Fibroblast of the conjunctiva (primary cell): ENCODE results near the gene TCERG1.

ENCODE experiments used
- DNase-seq: peaks from one replicate; pipeline ENCODE4 v3.0.0-alpha.2; 2010; ENCODE audit warnings: low read depth

TCERG1 gene

DNA sequence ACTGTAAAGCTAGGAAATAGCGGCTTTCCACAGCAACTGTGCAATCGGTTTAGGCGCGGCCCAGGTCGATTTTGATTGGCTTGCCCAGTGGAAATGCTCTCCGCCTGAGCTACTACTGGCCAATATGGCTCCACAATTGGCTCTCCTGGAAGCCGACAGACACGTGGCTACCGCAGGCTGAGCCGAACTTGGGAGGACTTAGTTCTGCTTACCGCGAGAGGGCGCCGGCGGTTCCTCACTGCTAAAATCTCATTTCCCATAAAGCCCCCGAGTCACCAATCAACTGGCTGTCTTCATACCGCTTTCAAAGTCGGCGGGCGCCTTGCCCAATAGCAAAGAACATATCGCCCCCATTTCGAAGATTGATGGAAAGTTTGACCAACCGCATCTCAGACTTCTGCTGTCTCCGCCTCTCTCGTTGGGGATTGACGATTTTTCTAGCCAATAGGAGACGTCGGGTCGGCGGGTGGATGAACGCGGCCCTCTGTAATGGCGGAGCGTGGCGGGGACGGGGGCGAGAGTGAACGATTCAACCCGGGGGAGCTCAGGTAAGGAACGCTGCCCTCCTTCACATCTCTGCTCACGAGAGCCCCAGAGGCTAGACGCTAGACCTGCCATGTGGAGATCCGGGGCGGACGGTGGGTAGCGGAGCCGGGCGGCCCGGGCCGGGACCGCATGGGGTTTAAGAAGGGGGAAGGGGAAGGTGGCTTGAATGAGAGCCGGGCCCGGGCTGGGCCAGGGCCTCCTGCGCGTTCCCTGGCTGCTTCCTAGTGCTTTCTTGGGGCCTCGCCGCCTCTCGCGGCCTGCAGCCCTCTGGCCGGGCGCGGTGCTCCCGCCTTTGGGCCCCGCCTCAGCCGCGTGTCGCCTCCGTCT, at the start of gene TCERG1:
Gene TCERG1 (plus strand): TSS at position 473 of the 873 bp plus-strand sequence. CDS start 17 bp downstream, at position 490.
- DNase-seq = peak; percentile 100

DNA sequence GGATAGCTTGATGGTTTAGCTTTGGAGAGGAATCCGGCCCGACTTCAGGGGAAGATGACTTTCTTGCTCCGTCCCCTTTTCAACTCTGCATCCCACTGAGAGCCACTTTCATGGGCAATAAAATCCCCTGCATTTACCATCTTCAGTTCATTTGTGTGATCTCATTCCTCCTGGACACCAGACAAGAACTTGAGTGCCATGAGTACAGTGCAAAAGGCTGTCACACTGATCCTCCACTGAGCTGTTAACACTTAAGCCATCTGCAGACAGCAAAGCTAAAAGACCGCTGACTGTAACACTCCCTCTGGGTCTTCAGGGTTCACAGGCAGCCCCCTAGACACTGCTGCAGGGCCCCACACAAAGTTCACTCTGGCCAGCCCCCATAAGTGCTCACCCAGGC, 48.3 kb upstream of the TCERG1 start:
- no peak for DNase-seq

DNA sequence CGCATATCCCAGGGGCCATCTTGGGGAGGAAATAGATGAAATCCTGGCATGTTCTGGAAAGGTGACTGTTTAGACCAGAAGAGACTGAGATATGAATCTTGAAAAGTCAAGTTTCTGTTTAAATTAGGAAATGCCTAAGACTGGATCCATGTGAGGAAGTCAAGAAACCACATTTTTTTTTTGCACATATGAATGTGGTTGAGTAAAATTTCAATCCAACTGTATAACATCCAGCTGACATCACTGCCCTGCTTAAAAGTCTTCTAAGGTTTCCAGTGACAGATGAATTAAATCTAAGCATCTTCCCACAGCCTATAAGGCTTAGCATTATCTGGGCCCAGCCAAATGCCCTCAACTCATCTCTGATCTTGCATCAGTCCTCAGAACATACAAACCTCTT, 47.7 kb upstream of the TCERG1 start:
- no peak for DNase-seq

DNA sequence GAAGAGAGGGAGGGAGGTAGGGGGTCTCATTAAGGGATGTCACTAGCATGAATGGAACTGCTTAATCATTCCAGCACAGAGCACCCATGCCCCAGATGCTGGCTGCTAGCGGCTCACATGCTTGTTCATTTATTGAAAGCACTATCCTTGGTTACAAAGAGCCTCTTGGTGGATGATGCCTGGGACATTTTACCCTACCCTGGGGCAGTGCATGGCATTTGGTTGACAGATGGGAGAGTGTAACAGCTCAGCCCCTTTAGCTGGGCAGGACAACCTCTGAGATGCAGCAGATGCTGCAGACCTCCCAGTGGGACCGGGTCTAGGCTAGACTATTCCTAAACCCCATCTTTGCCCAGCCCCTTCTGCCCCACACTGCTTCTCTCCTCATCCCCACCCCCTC, 46.9 kb upstream of the TCERG1 start:
- DNase-seq = no peak

DNA sequence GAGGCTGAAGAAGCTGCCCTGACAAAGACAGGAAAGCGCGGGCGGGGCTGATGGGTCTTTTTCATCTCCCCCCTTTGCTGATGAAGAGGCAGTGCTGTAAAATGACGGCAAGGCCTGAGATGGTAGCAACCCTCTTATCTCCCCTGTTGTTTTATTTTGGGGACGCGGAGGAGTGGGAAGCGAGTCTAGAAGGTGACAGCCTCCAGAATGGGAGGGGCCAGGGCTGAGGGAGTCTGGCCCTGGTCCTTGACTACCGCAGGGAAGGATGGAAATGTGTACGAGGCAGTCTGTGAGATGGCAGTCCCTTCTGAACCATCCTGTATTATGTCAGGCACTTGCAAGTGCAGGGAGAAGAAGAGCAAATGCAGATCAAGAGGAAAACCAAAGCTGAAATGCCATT, 46.1 kb upstream of the TCERG1 start:
- no peak for DNase-seq

DNA sequence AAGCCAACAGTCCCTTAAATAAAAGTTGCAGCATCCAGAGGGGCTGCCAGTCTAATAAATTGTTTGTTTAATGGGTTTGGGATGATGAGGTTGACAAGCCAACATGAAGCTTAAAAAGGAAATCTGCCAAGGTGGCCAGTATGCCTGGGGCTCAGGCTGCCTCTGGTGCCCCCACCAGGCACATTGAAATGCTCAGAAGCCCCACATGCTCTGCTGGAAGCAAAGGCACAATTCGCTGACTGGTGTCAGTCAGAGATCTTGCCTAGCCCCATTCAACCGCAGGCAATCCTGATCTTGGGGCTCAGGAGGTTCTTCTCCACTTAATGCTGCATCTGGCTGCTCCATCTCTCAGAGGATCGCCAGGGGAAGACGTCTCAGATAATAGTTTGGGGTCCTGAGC, 44.2 kb upstream of the TCERG1 start:
- no peak for DNase-seq

DNA sequence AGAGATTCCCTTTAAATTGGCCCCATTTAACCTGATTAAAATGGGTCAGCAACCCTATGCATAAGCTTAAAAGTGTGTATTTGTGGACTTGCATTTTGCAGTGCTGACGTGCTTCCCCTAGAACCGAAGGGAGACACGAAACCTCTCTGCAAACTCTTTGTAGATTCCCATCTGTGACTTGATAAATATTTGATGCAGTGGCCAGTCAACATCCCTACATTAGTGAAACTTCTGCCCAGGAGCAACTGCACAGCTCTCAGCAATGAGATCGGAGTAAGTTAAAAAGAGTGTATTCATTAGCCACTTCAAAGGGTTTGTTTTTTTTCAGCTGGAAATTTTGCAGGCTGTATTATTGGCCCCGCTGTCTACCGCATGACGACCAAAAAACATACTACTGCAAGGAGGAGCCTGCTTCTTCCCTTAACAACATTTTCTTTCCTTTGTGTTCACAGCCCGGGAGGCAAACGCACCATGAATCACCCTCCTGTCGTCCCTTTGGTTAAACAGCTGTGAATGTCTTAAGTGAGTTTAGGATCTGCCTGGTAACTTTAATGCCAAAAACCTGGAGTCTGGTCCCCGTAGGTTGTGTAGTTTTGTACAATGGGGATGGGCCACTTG, 38.0 kb upstream of the TCERG1 start:
- DNase-seq = no peak

DNA sequence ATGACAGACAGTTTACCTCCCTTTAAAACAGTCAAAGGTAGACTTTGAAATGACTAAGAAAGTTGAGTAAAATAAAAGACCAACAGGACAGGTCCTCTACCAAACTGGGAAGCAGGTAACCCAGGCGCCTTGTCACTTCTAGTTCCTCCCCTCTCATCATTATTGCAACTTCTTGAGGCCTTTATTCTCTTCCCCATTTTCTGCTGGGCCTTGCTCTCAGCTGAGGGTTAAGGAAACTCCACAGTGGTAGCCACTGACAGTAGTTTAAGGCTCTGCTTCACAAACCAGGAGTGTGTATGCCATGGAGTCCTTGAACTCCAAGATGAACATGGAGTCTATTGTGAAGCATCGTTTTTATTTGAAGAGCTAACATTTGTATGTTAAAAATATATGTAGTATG, 36.9 kb upstream of the TCERG1 start:
- DNase-seq = no peak

DNA sequence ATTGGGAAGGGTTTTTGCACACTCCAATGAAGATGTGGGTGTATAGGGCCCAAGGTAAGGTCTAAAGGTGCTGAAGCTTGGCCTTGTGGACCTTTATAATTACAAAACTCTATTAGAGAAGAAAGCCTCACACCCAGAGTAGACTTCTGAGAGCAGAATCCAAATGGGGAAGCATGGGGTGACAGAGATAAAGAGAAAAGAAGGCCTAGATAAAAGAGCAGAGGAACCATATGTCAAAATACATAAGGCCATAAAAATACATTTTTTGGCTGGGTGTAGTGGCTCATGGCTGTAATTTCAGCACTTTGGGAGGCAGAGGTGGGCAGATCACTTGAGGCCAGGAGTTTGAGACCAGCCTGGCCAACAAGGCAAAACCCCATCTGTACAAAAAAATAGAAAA, 27.4 kb upstream of the TCERG1 start:
- no peak for DNase-seq

DNA sequence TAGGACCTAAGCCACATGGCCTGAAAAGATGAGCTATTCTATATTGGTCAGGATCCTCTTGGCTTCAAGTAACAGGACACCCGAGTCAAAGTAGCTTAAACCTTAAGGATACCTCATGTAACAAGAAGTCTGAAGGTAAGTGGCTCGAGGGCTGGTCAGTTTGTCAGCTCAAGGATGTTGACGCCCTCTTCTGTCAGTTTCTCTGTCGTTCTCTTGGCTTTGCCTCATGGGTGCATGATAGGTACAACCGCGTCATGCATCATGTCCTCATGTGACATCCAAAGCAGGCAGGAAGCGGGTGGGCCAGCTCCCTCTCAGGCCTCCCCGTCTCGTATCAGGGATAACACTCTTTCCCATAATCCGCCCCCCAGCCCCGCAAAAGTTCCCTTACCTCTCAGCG, 22.1 kb upstream of the TCERG1 start:
- DNase-seq = no peak

DNA sequence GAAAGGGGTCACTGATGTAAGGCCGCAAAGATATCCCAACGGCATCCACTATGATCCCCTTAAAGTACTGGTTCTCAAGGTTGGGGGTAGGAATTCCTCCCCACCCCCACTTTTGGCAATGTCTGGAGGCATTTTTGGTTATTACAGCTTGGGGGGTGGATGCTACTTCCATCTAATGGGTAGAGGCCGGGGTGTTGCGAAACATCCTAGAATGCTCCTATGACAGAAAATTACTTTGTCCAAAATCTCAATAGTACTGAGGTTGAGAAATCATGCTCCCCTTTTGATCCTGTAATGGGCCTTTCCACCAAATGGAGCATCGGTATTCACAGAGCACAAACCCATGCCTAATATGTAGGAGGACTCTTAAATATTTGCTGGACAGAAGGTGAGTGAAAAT, 20.8 kb upstream of the TCERG1 start:
- no peak for DNase-seq

DNA sequence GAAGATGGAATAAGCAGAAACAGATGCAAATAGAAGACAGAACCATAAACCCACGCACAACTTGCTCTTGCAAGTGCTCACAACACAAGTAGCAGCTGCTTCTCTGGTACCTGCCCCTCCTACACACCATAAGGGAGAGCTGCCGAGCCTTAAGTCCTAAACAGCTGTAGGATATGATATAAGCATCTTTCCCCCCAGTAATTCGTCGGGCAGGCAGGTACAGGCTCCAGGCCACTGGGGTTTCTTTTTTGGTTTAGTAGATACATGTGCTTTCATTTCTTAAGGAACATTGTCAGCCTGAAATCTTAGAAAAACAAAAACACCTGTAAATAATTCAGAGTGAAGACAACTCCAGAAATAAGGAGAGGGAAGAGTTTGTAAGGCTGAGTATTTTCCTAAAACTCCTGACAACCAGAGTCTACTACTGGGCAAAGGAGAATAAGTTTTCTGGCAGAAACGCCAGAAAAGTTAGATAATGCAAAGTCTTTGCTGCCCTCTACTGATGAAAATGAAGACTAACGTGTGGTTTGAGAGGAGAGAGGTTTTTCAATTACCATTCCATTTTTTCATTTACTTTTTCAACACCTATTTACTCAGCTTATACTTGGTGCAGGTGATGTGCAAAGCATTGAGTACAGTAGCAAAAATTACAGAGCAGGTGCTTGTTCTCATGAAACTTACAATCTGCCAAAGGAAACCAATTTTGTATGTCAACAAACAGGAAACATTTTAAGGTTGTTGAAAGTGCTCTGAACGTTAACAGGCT, 20.1 kb upstream of the TCERG1 start:
- no peak for DNase-seq

DNA sequence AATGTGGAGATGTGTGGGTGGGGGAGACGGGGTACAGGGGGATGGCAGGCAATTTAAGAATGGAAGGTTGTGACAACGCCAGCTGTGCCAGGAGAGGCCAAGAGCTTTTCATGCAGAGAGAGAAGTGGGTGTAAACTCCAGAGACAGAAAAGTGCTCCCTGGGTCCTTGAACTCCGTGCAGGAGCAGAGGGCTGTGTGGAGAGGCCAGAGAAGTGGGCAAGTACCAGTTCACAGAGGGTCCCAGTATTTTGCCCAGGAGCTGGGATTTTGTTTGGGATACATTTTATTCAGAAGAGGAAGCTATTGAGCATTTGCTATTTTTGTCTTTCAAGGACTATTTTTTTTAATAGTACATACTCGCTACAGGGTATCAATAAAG, 19.5 kb upstream of the TCERG1 start:
- DNase-seq = no peak

DNA sequence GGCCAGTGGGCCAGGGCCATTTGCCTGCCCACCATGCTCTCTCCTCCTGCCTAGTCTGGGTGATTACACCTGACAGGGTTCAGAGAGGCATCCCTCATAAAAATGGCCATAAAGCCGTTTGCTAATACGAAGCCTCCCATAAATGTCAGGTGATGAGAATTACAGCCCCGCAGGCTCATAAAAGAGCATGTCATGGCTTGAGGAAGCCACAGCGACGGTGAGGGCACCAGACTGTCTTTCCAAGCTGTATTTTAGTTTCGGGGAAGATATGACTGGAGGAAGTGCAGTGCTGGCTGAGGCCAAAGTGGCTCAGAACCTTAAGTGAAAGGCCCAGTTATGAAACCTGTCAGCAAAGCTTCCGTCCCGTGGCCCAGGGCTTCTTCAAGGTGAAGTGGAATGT, 18.5 kb upstream of the TCERG1 start:
- no peak for DNase-seq

DNA sequence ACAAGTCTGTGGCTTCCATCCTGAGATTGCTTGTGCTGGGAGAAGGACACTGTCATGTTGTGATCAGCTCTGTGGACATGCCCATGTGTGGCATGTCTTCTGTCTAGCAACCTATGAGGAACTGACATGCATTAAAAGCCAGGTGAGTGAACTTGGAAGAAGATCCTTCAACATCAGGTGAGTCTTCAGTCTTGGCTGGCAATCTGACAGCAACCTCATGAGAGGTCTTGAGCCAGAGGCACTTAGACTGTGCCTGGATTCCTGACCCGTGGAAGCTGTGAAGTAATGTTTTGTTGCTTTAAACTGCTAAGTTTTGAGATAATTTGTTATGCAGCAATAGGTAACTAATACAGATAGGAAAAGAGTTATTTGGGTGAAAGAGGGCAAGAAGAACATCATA, 6.8 kb upstream of the TCERG1 start:
- no peak for DNase-seq

DNA sequence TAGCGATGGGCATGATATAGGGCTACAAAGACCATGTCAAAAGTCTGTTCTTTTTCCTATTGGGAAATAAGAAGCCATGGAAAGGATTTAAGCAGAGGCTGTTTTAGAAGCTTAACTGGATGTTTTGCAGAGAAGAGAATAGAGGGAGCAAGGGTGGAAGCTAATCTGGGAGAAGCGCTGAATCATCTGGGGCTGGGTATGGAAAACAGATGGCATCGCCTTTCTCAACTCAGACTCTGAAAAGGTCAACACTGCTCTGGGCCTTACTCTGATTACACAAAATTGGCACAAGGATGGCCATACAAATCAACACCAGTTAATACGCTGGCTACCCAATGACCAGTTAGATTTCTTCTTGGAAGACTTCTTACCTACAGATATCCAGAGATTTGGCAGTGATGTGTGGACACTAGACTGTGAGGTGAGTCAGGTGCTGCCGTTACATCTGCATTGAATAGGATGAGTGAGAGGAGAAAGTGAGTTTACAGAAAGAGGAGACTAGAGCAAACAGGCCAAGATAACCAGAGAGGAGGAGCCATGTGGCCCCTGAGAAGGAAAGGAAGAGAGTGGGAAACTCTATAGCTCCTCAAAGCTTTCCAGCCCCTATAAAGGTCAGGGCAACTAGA, 6.2 kb upstream of the TCERG1 start:
- peak; percentile 12 for DNase-seq

DNA sequence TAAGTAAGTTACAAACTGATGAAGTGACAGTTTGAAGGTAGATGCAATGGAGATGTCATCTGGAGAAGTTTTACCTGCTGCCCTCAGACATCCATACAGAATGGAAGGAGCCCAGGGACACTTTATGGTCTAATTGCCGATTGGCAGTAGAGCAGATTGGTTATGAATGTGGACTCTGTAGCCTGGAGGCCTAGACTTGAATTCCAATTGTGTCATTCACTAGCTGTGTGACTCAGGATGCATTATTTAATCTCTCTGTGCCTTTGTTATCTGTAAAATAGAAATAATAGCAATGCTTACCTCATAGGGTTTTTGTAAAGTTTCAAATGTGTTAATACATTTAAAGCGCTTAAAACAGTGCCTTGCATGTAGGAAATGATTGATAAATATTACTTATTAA, 5.2 kb upstream of the TCERG1 start:
- DNase-seq = no peak

DNA sequence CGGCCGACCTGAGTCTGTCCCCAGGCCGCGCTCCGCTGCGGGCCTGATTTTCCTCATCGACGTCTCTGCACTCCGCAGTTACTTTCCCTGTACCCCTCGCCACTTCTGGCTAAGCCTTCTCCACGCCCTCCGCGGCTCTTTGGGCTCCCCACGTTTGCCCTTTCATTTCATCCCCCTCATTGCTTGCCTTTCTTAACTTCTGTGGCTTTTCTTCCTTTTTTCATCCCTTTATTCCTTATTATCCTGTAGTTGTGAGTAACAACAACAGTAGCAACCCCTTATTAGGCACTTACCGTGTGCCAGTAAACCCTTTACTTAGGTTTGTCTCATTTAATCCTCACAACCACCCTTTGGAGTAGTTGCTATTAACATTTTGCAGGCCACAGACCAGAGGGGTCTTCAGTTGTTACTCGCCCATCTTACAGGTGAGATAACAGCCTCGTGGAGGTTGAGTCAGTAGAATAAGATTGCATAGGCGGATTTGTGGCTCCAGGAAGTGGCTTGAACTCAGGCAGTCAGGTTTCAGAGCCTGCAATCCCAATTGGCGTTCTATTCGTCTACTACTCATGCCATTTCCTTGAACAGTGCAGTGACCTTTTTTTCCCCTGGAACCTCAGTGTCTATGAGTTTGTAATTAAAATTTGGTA, 724 bp downstream of the TCERG1 start:
- no peak for DNase-seq

DNA sequence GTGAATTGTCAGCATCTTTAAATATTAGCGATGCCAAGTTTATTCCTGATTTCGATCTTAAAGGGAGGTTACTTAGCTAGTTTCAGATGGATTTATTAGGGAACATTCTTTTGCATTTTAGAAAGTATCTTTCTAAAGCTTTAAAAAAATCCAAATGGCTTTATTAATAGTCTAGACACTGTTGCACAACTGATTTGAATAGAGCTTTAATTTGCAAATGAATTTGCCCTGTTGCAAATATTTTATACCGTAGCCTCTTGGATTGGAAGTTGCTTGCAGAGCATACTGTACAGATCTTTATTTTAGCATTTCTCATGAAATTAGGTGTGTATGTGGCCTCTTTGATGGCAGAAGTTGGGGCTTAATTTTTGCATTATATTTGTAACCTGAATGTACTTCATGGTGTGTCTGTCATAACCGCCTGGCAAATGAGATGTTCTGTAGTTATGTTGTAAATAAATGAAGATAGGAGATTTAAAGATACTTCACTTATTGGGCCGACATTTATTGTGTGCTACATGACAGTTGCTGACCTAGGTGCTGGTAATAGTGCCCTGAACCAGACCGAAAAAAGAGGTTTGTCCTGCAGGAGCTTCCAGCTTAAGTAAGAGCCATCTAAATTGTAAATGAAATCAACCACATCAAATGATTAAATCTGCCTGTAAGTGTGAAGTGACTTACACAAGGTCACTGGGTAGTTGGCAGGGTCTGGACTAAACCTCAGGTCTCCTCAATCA, 1.8 kb downstream of the TCERG1 start:
- DNase-seq = no peak

DNA sequence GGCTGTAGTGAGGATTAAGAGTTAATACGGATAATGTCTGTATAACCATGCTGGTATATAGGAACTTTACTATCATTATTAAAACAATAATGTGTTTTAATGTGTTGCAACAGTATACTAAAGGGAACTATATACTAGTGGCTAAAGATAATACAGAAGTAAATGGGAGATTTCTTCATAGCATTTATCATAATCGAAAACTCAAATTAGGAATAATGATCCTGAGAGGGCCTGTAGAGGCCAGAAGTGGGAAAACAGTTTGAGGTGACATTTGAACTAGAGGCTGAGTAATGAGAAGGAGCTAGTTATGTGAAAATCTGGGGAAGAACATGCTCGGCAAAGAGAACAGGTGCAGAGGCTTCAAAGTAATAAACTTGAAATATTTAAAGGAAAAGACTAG, 2.9 kb downstream of the TCERG1 start:
- no peak for DNase-seq

DNA sequence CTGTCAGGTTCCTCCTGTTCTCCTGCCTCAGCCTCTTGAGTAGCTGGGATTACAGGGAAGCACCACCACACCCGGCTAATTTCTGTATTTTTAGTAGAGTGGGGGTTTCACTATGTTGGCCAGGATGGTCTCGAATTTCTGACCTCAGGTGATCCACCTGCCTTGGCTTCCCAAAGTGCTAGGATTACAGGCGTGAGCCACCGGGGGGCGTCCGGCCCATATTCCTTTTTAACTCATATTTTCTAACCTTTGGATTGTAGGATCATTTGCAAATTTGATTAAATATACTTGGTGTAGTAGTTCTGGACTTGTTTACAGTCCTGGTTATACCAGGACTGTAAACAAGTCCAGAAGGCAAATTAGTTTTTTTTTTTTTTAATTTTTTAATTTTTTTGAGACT, 4.3 kb downstream of the TCERG1 start:
- no peak for DNase-seq
